SU-DHL-6 (cell line): ENCODE data around the gene SH3RF2.

ENCODE experiments used
- EZH2phosphoT487 ChIP-seq: fragments of 200-600 bp; sonication (generic), shearing (Covaris generic); conservative IDR thresholded peaks from 2 replicates; pipeline ENCODE4 v1.6.1; 2018; ENCODE audit warnings: mild to moderate bottlenecking, antibody characterized with exemption, low read length, moderate library complexity, mixed read lengths
- TF ChIP-seq, protein P1 (sequence below): fragments of 200-600 bp; sonication (generic); IDR thresholded peaks from one replicate; pipeline ENCODE4 v1.5.1; 2017; ENCODE audit warnings: antibody characterized with exemption, mild to moderate bottlenecking, low read length, moderate library complexity; ENCODE audit not compliant: insufficient read depth, poor library complexity, severe bottlenecking

DNA sequence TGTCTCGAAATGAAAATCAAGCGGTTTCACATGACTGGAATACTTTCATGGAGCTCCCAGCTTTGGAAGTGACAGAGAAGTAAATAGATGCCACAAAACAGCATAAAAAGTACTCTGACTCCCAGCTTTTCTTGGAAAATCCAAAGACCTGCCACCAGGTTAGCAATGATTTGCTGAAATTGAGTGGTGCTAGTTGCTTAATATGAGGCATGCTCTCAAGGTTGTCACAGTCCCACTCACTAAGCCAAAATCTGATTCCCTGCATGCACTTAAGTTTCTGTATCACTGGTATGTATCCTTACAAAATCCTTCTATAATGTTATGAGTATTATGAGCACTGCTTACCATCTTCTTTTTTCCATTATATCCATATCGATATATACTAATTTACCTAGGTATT is 13.0 kb upstream of the SH3RF2 start:
- TF ChIP-seq, protein P1, sequence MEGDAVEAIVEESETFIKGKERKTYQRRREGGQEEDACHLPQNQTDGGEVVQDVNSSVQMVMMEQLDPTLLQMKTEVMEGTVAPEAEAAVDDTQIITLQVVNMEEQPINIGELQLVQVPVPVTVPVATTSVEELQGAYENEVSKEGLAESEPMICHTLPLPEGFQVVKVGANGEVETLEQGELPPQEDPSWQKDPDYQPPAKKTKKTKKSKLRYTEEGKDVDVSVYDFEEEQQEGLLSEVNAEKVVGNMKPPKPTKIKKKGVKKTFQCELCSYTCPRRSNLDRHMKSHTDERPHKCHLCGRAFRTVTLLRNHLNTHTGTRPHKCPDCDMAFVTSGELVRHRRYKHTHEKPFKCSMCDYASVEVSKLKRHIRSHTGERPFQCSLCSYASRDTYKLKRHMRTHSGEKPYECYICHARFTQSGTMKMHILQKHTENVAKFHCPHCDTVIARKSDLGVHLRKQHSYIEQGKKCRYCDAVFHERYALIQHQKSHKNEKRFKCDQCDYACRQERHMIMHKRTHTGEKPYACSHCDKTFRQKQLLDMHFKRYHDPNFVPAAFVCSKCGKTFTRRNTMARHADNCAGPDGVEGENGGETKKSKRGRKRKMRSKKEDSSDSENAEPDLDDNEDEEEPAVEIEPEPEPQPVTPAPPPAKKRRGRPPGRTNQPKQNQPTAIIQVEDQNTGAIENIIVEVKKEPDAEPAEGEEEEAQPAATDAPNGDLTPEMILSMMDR = no peak
- no peak for TF ChIP-seq EZH2phosphoT487
